K562 (cell line): Measurements from ENCODE around the gene BICDL1.

Experiments used
- BRF2 ChIP-seq: IDR thresholded peaks from 3 replicates; pipeline ENCODE4 v1.6.1; 2011; ENCODE audit warnings: borderline replicate concordance, mild to moderate bottlenecking; ENCODE audit not compliant: insufficient read length, insufficient read depth
- CEBPB ChIP-seq: fragments of 450-650 bp; IDR thresholded peaks from 2 replicates; pipeline ENCODE4 v1.6.1; 2016; ENCODE audit warnings: missing genetic modification characterization, missing compliant biosample characterization
- HIVEP1 ChIP-seq: fragments of 250-450 bp; sonication (Bioruptor Pico); IDR thresholded peaks from 2 replicates; pipeline ENCODE4 v1.4.0; 2020; ENCODE audit warnings: mild to moderate bottlenecking
- KLF6 ChIP-seq: fragments of 250-450 bp; sonication (Bioruptor Pico); IDR thresholded peaks from 2 replicates; pipeline ENCODE4 v1.4.0; 2020; ENCODE audit warnings: mild to moderate bottlenecking, moderate library complexity, borderline replicate concordance
- RAD21 ChIP-seq, 2 experiments: fragments of 250-450 bp in 1 of 2; fragments of 450-650 bp in 1 of 2; sonication (Bioruptor Pico) in 1 of 2; formaldehyde crosslinking in 1 of 2; IDR thresholded peaks in 1 of 2; conservative IDR thresholded peaks in 1 of 2; 2 replicates each; pipeline versions ENCODE4 v1.4.0 to v1.8.0; 2020 to 2022; ENCODE audit warnings: mild to moderate bottlenecking in 2 of 2, moderate library complexity in 1 of 2
- SP1 ChIP-seq: sonication (generic); formaldehyde crosslinking; IDR thresholded peaks from 2 replicates; pipeline ENCODE4 v1.8.1; 2022; ENCODE audit warnings: mild to moderate bottlenecking, missing genetic modification reagents
- SRF ChIP-seq, 2 experiments: fragments of 250-450, 450-650 bp in 1 of 2; sonication (Bioruptor Pico) in 1 of 2; sonication (generic) in 1 of 2; formaldehyde crosslinking; IDR thresholded peaks; 2 replicates each; pipeline versions ENCODE4 v1.5.0 to v1.5.1; 2020 to 2022; ENCODE audit warnings: mild to moderate bottlenecking in 1 of 2, missing genetic modification reagents in 1 of 2

GRCh38 chr12:120106151-120106550 is 117.1 kb downstream of the BICDL1 start:
- TF ChIP-seq CEBPB (no peak), SRF (CRISPR knock-in tag; IDR thresholded peaks at IDR 0.05) (no peak), HIVEP1 (CRISPR knock-in tag) (no peak), BRF2 (no peak), RAD21 (CRISPR knock-in tag; conservative IDR thresholded peaks at IDR 0.05 in 1 of 2, IDR thresholded peaks at IDR 0.05 in 1 of 2) (no peak), SP1 (CRISPR knock-in tag) (no peak), KLF6 (CRISPR knock-in tag) (no peak)
